HG03103 (cell line): ENCODE measurements around the gene SURF2.
A peak's percentile ranks its signal among the peaks of the same experiment; 100 is the strongest.

ENCODE experiments used
- ATAC-seq: cut with Tn5 transposase; IDR thresholded peaks from one replicate; pipeline ENCODE4 v1.9.1; 2021; ENCODE audit warnings: low read depth; ENCODE audit not compliant: unreplicated experiment

Gene SURF2

GRCh38 chr9:133353548-133353947, 2.8 kb upstream of the SURF2 start:
- ATAC-seq, result no peak

DNA sequence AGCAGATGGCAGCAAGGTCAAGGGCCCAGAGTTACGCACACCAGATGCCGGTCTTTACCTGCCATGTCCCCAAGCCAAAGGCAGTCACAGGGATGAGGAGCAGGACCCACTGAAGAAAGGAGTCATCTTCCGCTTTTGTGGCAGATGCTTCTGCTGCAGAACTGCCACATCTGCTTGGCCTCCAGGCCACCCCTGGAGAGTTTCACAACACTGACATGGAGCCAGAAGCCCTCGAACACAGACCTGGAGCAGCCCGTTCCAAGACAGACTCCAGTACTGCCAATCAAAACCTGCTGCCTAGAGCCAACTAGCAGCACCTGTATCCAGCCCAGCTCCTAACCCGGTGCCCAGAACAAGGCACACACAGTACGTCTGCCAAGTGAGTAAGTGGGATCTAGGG, 1.6 kb upstream of the SURF2 start:
- ATAC-seq, result no peak

- peak; percentile 22 for ATAC-seq
These were observed 431 bp upstream of the SURF2 start for GRCh38 chr9:133355881-133356357.

- no peak for ATAC-seq
These were observed 1.3 kb downstream of the SURF2 start for GRCh38 chr9:133357656-133358055.

DNA sequence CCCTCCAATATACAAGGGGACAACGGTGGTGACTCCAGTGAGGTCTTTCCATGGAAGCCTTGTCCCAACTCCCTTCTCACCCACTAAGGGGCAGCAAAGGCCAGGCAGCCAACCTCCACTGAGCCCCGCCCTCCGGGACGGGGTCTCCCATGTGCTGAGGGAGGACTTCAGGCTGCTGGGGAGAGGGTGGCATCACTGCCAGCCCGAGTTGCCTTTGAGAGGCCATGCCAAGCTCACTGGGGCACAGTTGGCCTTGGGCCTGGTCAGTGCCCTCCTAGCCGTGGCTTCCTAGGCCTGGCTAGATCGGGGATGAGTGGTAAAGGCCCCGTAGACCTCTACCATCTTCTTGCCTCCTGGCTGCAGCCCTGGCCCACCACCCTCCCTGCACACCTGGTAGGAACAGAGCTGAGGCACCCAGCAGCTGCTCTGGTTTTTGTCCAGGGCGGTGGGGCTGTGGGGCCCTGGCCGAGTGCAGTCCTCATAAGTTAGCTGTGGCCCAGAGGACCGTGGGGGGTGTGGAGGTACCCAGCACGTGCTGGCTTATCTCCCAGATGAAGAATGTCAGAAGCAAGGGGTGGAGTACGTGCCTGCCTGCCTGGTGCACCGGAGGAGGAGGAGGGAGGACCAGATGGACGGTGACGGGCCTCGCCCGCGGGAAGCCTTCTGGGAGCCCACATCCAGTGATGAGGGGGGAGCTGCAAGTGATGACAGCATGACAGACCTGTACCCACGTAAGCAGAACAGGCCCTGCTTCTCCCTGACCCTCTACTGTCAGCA, 3.2 kb downstream of the SURF2 start:
- ATAC-seq, result no peak

- ATAC-seq, result no peak
These were observed 4.3 kb downstream of the SURF2 start for GRCh38 chr9:133360400-133361393.

DNA sequence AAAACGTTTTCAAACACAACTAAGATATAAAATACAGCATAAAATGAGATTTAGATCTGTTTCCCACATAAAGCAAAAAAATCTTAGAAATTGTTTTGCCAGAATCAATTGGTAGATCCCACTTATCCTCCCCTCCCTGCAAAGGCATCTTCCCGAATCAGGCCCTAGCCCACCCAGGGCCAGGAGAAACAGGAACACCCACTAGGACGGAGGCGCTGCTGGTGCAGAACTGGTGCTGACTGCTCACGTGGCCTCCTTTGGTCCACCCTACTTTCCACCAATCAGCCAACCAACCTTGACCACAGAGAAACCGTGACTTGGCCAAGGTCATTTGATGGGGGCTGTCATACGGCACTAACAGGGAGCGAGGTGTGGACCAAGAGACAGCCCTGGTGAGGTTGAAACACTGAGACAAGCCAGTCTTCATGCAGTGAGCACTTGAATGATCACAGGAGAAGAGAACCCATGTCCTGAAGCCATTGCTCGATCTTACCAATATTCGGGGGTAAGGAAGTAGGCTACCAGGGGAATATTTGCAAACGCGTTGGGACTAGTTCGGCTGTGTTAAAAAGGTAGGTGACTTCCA, 5.2 kb downstream of the SURF2 start:
- no peak for ATAC-seq

GRCh38 chr9:133362359-133363044, 6.2 kb downstream of the SURF2 start:
- ATAC-seq, result no peak

GRCh38 chr9:133366435-133366834, 10.1 kb downstream of the SURF2 start:
- no peak for ATAC-seq

- no peak for ATAC-seq
These were observed 10.9 kb downstream of the SURF2 start for GRCh38 chr9:133367221-133367620.

GRCh38 chr9:133367778-133368177, 11.4 kb downstream of the SURF2 start:
- no peak for ATAC-seq

GRCh38 chr9:133368249-133368881, 12.0 kb downstream of the SURF2 start:
- ATAC-seq, result no peak

DNA sequence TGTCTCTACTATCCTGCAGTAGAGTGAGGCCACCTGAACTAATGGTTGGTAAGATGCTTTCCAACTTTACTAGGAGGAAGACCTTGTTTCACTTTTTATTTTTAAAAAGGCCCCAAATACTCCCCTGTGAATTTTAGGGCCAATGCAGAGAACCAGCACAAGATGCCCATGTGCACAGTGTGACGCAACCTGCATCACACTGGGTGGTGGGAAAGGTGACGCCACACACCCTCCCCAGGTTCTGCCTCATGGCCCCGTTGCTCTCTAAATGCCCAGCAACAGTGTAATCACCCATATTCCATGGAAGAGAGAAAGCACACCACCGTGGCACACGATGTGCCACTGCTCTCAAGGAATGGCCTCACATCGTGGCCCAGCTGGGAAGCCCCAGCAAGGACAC, 13.1 kb downstream of the SURF2 start:
- no peak for ATAC-seq

GRCh38 chr9:133369933-133370332, 13.6 kb downstream of the SURF2 start:
- no peak for ATAC-seq

DNA sequence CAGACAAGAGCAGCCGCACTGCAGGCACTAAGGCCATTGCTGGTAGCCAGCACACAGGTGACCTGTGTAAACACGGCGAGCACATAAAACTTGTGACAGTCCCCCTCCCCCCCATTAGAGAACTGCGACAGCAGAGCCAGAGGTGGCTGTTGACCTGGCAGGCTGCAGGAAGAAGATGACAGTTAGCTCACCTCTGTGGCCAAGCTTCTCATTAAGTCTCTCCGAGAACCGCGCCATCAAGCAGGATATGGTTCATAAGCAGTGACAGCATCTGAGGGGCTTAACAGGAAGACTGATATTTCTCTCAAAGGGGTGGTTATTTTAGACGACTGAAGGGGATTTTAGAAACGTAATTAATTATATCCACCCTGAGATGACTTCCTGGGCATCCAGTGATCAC, 14.3 kb downstream of the SURF2 start:
- no peak for ATAC-seq

DNA sequence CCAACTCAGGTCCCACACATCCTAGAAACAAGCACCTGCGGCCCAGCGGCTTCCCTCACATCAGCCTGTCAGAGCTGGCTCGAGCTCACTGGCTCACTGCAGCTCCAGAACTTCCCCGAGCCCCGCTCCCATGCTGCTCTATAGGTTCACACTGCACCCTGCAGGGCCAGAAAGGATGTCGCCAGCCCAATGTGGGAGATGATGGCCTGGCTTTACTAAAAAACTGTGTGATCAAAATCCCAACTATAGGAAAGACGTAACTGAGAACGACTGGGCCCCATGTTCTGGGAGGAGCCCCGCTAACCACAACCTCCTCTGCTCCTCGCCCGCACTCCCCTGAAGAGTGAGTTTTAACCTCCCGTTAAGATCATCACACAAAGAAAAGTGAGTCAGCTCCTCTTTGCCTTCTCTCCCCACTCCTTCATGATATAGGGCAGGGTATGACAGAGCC, 14.9 kb downstream of the SURF2 start:
- no peak for ATAC-seq

GRCh38 chr9:133372144-133372543, 15.8 kb downstream of the SURF2 start:
- no peak for ATAC-seq

GRCh38 chr9:133374612-133375115, 18.3 kb downstream of the SURF2 start:
- no peak for ATAC-seq

DNA sequence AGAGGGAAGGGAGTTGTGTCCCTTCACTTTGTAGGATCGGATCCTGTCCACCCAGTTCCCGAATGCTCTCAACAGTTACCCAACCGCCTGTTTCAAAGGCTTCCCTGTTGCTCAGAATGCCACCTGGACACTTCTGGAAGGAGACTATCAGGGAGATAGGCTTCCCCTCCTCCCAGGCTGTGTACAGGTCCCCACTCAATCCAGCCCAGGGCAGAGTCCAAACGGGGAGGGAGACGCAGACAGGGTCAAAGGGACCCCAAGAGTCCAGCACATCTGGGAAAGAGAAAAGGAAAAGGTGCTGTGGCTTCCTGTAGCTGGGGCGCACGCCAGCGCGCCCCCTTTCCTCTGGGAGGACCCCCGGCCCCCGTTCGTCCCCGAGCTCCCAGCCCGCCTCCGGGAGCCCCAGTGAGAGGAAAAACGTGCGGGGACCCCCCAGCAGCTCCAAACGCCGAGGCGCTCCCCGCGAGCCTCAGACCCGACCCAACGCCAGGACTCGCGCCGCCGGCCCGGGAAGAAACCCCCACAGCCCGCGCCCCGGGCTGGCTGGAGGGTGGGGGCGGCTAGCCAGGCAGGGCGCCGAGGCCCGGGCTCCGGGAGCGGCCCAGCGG, 18.9 kb downstream of the SURF2 start:
- no peak for ATAC-seq
